GM18498 (cell line): ENCODE results near the gene PCNX1.
"Not testable (repeated sequence)": the region's sequence is repeated elsewhere in the genome, so short reads cannot be mapped to it uniquely, and the experiment has no call there.

Experiments
- ATAC-seq: cut with Tn5 transposase; IDR thresholded peaks from one replicate; pipeline ENCODE4 v1.9.1; 2021; ENCODE audit warnings: mild to moderate bottlenecking, moderate library complexity; ENCODE audit not compliant: unreplicated experiment

Gene PCNX1

DNA sequence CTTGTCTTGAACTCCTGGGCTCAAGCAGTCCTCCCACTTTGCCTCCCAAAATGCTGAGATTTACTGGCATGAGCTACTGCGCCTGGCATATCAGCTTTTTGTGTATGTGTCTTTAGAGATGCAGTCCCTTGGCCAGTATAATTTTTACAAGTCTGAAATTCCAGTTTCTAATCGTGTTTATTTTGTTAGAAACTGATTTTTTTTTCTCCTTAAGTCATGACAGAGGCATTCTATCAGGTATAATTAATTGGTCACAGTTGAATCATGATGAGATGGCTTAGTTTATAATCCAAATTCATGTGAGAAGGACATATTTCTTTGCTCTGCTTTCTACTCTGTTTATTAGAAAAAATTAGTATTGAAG lies 98.9 kb downstream of the PCNX1 start:
- no peak for ATAC-seq

DNA sequence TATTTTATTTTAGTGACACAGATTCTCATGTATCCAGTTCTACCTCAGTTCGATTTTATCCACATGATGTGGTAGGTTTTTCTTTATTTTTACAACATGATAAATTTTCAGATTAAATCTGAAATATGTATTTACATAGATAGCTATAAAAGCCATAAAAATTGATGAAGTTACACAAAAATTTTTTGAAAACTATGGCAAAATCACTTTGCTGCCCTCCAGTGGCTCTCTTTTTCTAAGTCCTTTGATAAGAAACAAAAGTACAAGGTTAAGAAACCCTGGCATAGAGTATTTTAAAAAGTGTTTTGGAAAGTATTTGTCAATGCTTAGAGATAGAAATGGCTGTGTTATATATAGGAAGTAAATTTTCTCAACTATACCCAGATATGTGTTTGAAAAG lies 104.2 kb downstream of the PCNX1 start:
- ATAC-seq, result no peak

DNA sequence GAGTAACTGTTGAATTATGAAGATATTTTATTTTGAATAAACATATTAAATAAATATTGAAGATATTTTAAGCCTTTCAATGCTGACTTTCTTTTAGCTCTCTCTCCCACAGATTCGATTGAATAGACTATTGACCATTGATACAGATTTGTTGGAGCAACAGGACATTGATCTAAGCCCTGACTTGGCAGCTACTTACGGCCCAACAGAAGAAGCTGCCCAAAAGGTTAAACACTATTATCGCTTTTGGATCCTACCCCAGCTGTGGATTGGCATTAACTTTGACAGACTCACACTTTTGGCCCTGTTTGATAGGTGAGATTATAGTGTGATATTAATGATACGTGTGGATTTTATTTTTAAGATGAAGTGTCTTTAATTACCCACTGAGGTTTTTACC lies 105.6 kb downstream of the PCNX1 start:
- no peak for ATAC-seq

DNA sequence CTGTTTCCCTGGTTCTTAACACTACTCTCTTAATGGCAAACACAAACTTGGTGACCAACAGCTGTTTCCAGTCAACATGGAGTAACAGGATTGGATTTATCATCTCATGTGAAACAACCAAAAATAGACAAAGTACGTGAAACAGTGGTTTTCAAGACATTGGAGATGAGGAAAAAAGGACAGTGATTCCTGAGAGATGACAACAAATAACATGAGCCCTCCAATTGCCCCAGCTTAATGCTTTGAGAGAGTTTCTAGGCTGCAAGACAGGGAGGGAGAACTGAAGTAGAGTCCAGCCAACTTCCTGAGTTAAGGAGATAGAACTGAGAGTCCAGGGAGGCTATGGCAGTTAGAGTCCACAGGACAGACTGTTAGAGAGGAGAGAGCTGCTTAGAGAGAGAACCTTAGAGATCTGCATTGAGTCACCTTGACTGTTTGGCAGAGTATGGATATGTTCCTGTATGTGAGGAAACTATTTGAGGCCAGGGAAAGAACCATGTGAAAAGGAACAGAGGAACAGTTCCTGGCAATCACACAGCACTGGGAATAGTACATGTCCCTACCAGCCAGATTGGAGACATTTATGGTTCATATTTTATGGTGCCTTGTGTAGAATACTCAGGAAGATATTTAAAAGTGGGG lies 106.4 kb downstream of the PCNX1 start:
- ATAC-seq, result no peak

DNA sequence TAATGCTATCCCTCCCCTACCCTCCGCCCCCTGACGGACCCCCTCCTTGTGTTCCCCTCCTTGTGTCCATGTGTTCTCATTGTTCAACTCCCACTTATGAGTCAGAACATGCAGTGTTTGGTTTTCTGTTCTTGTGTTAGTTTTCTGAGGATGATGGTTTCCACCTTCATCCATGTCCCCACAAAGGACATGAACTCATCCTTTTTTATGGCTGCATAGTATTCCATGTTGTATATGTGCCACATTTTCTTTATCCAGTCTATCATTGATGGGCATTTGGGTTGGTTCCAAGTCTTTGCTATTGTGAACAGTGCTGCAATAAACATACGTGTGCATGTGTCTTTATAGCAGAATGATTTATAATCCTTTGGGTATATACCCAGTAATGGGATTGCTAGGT lies 112.7 kb downstream of the PCNX1 start:
- ATAC-seq, result not testable (repeated sequence)

DNA sequence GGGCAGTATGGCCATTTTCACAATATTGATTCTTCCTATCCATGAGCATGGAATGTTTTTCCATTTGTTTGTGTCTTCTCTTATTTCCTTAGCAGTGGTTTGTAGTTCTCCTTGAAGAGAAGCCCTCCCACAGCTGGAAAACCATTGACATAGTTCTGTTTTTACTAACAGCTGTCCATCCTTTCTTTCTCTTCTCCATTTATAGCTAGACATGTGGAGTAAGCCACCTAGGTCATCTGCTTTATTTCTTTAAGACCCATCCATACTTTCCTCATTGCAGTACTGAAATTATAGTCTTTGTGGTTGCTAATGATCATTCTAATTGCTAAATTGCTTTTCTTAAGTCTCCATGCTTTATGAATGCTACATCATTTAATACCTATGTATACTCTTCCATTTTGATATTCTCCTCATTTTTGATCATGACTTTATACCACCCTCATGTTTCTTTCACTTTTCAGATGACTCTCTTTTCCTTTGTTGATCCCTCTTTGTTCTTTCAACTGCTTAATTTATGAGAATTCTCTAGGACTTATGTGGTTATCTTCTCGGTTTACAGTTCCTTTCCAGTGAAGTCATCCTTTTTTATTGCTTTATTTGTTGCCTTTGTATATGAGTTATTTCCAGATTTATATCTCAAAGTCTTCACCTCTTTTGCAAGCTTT lies 114.2 kb downstream of the PCNX1 start:
- ATAC-seq, result no peak

DNA sequence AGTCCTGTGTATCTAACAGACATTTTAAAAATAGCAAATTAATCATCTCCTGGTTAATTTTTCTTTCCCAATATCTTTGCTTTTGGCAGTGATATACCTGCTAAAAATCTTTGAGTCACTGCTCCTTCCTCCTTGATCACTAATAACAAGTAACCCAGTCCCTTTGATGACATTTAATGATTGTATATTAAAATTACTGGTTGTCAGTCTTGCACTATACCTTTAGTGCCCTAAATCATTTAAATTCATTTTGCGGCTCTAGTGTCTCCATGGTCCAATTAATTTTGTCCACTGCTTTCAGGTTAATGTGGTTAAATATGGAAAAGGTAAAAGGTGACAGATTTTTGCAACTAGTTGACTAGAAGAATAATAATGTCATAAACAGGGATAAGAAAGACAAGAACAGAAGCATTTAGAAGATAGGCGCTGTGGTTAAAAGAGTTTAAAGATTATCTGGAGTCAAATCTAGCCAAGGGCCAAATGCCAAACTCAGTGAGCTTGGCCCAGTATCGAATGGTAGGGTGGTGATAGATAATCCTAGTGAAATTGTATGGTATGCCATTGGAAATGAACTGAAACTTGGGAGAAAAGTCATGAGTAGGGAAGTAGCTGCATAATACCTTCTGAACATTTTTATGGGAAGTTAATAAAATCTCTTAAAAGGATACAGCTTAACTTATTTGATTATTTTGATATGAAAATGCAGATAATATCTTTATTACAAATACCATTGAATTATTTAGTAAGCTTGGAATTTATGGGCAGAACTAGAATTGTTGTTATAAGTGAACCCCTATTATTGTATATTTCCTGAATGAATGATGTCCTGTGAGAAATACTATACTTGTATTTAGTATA lies 115.0 kb downstream of the PCNX1 start:
- ATAC-seq, result no peak

DNA sequence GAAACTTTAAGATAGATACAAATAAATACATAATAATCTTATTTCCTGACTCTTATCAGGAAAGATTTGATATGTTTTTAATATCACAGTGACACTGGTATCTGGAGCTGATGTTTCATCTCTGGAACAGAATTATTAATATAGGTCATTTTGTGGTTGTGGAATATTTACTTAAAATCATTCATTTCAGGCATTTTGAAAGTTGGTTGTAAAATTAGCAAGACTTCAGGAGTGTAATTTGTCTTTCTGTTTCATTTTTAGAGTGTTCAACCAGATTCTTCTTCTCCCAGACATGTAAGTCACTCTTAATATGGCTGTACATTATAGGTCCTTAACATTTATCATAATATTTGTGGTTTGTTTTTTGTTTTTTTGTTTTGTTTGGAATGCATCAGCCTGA lies 115.7 kb downstream of the PCNX1 start:
- ATAC-seq, result no peak

DNA sequence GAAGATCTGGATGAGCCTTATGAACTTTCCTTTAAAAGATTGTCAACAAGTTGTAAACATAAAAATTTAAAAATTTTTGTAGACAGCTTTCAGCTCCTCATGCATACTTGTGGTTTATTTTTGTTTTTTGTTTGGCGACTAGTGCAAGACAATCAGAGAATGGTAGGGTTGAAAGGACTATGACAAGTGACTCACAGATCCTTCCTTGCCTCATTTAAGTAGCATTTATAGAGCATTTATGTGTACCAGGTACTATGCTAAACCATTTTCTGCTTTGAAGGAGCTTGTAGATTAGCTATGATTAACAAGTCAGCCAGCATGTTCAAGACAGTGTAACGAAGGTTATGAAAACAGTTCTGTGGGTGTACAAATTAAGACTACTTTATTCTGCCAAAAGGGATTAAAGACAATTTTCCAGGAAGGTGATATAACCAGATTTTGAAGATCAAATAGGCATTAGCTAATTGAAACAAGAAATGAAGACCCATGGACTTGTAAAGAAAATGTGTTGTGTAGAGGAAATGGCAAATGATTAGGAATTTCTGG lies 122.0 kb downstream of the PCNX1 start:
- ATAC-seq, result no peak

DNA sequence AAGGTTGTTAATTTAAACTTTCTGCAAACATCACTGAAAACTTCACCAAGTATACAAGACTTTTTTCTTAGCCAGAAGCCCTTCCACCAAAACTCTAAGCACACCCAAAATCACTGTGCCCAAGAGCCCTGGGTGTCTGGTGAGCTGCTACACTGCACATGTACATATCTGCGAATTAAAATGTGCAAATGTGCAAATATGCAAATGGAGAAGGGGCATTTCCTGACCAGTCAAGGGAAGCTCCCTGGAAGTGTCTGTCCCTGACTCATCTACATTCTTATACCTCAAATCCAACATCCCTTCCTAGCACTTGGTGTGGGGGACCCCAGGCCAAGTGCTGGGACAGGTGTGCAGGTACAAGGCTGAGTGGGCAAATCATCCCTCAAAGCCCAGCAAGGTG lies 123.7 kb downstream of the PCNX1 start:
- no peak for ATAC-seq

DNA sequence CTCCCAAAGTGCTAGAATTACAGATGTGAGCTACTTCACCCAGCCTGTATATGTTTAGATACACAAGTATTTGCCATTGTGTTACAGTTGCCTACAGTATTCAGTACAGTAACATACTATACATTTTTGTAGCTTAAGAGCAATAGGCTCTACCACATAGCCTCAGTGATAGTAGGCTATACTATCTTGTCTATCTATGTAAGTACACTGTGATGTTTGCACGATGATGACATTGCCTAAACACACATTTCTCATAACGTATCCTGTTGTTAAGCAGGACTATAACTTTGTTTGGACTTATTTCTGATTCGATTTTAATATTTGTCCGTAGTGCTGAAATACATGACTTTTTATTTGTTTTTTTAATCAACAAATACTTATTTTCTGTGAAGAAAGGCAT lies 129.2 kb downstream of the PCNX1 start:
- no peak for ATAC-seq

DNA sequence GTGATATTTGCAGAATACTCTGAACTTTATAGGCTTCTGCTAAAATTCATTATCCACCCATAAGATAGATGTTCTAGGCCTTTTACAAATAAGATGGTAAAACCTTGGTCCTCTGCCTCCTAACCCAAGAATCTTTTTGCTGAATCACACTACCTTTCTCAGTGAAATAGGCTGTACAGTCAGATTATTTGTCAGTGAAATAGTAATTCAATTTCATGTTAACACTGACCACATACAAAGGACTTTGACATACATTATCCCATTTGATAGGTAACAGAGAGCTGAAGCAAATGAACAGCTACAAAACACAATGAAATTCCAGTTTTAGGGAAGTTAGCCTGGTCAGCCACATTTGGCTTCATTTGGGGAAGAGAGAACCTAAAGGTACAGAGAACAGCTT lies 141.1 kb downstream of the PCNX1 start:
- ATAC-seq, result no peak

DNA sequence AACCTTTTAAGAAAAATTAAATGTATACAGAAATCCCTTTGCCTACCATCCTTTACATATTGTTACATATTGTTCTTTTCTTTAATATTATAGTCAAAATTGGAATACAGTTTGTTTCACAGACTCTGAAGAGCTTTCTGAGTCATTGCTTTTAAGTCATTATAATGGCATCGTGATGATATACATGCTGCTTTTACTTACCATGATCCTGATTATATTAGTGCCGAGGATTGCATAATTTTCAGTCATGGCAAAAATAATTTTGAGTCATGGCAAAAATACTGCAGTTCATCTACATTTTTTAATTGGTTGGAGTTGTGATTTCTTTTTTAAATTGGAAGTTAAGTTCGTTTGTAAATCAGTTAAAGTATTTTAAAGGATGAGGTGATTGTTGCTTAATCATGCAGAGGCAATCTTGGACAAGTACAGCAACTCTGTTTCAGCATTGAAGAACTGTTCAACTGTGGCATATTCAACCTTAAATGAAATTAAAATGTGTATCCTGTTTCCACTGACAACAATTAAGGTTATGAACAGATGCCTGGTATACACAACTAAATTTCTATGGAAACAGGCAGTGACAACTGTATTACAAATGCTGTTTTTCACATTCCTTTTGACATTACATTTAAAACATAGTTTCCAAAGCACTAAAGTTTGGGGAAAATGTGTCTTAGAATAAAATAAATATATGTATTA lies 142.3 kb downstream of the PCNX1 start:
- ATAC-seq, result no peak

DNA sequence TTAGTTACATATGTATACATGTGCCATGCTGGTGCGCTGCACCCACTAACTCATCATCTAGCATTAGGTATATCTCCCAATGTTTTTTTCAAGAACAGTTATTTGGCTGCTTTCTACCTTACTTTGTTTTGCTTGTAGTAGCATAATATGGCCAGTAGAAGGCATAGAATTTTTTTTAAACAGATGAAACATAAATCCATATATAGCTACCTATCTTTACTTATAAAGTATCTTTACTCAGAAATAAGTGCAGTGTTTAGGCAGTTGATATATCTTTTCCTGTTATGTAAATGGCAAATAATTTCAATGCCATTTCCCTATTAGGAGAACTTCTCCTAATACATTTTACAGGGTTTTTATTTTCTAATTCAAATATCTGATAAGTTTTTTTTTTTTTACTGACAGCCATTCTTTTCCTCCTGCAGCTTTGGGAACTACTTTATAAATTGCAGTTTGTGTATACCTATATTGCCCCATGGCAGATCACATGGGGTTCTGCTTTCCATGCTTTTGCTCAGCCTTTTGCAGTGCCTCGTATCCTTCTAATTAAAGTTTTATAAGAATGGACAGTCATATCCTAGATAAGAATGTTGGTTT lies 143.1 kb downstream of the PCNX1 start:
- ATAC-seq, result no peak

DNA sequence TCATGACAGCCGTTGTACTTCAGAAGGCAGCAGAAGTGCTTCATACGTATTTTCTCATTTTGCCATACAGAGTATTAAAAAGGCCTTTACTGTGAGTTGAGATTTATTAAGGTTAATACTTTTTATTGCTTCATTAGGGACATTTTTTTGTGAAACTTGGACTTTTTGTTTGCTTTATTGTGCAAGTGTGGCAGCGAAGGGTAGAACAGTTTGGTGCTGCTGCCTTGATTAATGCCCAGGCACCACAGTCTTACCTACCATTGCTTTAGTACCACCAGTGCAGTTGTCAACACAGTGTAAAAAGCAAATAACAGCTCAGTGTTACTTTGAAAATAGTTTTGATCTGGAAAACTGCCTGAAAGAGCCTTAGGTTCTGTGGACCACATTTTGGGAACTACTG lies 147.4 kb downstream of the PCNX1 start:
- no peak for ATAC-seq

DNA sequence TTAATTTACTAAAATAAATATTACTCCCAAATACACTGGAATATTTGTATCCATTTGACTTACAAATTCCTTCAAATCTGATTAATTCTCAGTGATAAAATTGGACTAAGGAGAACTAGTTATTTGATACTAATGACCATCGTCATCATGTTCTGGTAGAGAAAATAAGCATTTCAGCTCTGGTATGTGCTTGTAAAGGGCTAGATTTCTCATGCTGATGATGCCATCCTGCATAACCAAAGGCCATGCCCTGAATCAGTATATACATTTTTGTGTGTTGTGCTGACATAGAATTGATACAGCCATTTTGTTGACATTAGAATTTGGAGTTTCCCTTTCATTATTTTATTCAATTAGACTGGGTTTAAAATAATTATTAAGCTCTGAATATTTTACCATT lies 148.9 kb downstream of the PCNX1 start:
- ATAC-seq, result no peak

DNA sequence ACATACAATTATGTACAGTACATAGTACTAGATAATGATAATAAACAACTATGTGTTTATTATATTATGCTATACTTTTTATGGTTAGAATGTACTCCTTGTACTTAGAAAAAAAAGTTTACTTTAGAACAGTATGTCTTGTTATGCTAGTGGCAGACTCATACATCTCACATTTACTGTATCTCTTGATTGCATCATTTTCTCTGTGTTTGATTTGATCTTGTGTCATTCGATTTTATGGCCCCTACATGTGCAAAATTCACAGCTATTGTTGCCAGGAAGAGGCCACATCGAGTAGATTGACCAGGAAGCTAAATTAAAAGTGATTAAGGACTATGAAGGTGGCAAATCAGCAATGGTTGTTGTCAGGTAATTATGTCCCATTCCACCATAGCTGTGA lies 153.0 kb downstream of the PCNX1 start:
- ATAC-seq, result no peak

DNA sequence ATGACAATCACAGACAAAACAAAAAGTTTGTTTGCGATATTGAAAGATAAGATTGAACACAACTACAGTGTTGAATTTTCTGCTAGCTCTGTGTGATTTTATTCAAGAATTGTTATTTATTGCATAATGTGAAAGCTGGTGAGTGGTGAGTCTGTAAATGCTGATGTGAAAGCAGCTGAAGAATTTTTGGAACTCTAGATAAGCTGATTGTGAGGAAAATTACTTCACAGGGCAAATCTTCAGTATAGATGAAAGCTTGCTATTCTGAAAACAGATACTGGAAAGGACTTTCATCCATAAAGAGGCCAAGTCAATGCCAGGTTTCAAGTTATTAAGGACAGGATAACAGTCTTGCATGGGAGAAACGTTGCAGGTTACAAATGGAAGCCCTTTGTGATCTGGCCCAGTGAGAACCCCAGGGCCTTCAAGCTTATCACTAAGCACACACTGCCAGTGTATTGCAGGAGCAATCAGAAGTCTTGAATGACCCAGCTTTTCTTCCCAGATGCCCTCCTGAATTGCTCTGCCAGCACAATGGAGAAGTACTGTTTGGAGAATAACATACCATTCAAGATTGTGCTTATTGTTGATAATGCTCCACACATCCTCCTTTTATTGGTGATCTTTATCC lies 153.7 kb downstream of the PCNX1 start:
- no peak for ATAC-seq

DNA sequence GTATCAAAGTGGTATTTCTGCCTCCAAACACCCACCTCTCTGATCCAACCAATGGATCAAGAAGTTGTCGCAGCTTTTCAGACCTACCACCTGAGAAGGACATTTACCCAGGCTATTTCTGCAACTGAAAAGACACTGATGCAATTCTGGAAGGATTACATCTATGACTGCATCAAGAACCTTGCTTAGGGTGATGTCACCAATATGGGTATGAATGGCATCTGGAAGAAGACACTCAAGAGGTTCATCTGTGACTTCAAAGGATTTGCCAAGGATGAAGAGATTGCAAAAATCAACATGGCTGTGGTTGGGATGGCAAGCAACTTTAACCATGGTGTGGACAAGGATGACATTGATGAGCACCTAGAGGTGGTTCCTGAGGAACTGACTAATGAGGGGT lies 154.2 kb downstream of the PCNX1 start:
- no peak for ATAC-seq

DNA sequence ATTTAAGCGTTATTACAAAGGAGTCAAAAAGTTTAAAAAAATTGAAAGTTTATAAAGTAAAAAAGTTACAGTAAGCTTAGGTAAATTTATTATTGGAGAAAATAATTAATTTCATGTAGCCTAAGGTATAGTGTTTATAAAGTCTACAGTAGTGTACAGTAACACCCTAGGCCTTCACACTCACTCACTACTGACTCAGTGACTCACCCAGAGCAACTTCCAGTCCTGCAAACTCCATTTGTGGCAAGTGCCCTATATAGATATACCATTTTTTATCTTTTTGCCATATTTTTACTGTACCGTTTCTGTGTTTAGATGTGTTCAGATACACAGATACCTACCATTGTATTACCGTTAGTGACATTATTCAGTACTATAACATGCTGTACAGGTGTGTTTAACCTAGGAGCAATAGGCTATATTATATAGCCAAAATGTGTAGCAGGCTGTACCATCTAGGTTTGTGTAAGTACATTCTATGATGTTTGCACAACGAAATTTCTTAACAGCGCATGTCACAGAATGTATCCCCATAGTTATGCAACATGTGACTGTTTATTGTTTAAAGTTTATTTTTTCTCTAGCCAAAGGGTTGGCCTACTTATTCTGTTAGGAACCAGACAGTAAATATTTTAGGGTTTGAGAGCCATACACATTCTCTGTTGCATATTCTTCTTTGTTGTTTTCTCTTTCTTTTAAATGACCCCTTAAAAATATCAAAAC lies 155.5 kb downstream of the PCNX1 start:
- ATAC-seq, result no peak
